Stimulated activated CD4-positive, alpha-beta T cell treated with anti-CD3 and anti-CD28 coated beads, Interleukin-2, amount 100 ng/mL, for 4 hours (primary cell): ENCODE results near the gene PPIP5K1.

Source experiments
- DNase-seq: peaks from one replicate; pipeline ENCODE4 v3.0.0-alpha.2; 2020; ENCODE audit warnings: low read depth

The PPIP5K1 gene

GRCh38 chr15:43488790-43489189 lies 101.2 kb downstream of the PPIP5K1 start:
- DNase-seq: no peak

DNA sequence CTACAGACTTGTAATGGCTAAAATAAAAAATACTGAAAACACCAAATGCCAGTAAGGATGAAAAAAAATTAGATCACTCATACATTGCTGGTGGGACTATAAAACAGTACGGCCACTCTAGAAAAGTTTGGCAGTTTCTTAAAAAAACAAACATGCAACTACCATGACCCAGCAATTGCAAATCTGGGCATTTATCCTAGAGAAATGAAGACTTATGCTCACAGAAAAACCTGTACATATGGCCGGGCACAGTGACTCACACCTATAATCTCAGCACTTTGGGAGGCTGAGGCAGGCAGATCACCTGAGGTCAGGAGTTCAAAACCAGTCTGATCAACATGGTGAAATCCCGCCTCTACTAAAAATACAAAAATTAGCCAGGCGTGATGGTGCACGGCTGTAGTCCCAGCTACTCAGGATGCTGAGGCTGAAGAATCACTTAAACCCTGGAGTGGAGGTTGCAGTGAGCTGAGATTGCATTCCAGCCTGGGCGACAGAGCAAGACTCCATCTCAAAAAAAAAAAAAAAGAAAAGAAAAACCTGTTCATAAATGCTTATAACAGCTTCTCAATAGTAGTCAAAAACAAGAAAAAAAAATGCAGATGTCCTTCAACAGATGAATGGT lies 102.6 kb downstream of the PPIP5K1 start:
- DNase-seq: no peak

DNA sequence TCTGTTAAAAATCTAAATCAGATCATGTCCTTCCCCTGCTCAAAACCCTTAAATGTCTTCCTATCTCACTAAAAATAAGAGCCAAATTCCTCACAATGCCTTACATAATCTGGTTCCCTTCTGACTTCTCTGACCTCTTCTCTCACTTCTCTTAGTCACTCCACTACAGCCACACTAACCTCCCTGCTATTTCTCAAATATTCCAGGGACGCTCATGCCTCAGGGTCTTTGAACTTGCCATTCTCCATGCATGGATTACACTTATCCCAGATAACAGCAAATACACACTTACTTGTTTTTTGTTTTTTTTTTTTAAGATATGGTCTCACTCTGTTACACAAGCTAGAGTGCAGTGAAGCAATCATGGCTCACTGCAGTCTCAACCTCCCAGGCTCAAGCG lies 105.6 kb downstream of the PPIP5K1 start:
- DNase-seq: no peak
